SK-N-SH (cell line): ENCODE data around the gene KCNC3. TPM values are rescaled to one million over a fixed set of nuclear protein-coding genes. Genes with fewer than 3 reads are reported as not detected.

ENCODE experiments used
- polyA plus RNA-seq, 3 experiments: library from polyadenylated mRNA; depleted of rRNA; stranded (reverse); fragments of >200 nt; gene quantifications; 2 replicates each; pipeline ENCODE4 v1.2.3, GENCODE V29; 2012

The KCNC3 gene
- polyA plus RNA-seq, 1 of the 3 experiments (the other 2 are of a cell fraction), result 0.30 TPM

Other genes starting within 250 kb of the KCNC3 start
- gene IZUMO2, start 166.1 kb downstream of the KCNC3 start, polyA plus RNA-seq (2012; rRNA removed), result not detected in 2 replicates
- 0.02 TPM in 1 of 2 replicates, not detected in the other for gene MYH14, start 125.8 kb downstream of the KCNC3 start, polyA plus RNA-seq (2012; rRNA removed)
- gene NAPSA, start 36.3 kb upstream of the KCNC3 start, polyA plus RNA-seq (2012; rRNA removed), result 0.43 and 0.76 TPM in 2 replicates
- gene NR1H2, start 47.1 kb upstream of the KCNC3 start, polyA plus RNA-seq (2012; rRNA removed), result 72.8 and 108 TPM in 2 replicates
- gene POLD1, start 55.0 kb upstream of the KCNC3 start, polyA plus RNA-seq (2012; rRNA removed), result 28.6 and 33.6 TPM in 2 replicates
- not detected in 2 replicates for gene SPIB, start 89.6 kb upstream of the KCNC3 start, polyA plus RNA-seq (2012; rRNA removed)
- not detected in 2 replicates for gene MYBPC2, start 103.5 kb upstream of the KCNC3 start, polyA plus RNA-seq (2012; rRNA removed)
- 218 and 219 TPM in 2 replicates for gene EMC10, start 147.1 kb upstream of the KCNC3 start, polyA plus RNA-seq (2012; rRNA removed)
- 1.1 and 1.3 TPM in 2 replicates for gene GARIN5A, start 147.5 kb upstream of the KCNC3 start, polyA plus RNA-seq (2012; rRNA removed)
- gene JOSD2, start 181.8 kb upstream of the KCNC3 start, polyA plus RNA-seq (2012; rRNA removed), result 71.5 and 81.2 TPM in 2 replicates
- gene ASPDH, start 184.5 kb upstream of the KCNC3 start, polyA plus RNA-seq (2012; rRNA removed), result 0.07 and 0.32 TPM in 2 replicates
- gene LRRC4B, start 239.1 kb upstream of the KCNC3 start, polyA plus RNA-seq (2012; rRNA removed), result 5.4 and 6.9 TPM in 2 replicates